ENCODE measurements around the gene TRIM9.

DNA sequence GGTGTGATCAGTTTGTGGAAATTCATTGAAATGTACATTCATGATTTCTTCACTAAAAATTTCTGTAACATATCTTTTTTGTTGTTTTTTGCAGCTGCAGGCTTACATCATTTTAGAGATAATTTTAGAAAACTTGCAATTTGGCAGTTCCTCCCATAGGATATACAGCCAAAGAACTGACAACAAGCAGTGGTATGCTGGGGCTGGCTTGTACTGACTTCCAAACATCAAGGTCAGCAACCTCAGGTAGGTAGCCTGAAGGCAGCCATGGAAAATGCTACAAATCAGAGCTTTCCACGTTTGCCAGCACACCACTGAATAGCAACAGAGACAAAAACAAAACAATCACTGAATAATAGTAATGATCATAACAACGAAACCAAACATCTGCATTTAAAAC lies 21.2 kb downstream of the TRIM9 start:
- TF ChIP-seq, protein P1, sequence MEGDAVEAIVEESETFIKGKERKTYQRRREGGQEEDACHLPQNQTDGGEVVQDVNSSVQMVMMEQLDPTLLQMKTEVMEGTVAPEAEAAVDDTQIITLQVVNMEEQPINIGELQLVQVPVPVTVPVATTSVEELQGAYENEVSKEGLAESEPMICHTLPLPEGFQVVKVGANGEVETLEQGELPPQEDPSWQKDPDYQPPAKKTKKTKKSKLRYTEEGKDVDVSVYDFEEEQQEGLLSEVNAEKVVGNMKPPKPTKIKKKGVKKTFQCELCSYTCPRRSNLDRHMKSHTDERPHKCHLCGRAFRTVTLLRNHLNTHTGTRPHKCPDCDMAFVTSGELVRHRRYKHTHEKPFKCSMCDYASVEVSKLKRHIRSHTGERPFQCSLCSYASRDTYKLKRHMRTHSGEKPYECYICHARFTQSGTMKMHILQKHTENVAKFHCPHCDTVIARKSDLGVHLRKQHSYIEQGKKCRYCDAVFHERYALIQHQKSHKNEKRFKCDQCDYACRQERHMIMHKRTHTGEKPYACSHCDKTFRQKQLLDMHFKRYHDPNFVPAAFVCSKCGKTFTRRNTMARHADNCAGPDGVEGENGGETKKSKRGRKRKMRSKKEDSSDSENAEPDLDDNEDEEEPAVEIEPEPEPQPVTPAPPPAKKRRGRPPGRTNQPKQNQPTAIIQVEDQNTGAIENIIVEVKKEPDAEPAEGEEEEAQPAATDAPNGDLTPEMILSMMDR (IDR thresholded peaks at IDR 0.05), result no peak
- no peak for TF ChIP-seq POLR2A (IDR thresholded peaks at IDR 0.05)
